Heart right ventricle (tissue), 16 donors: ENCODE results near the gene KIF1B. TPM values are rescaled to one million over a fixed set of nuclear protein-coding genes. Genes with fewer than 3 reads are reported as not detected.

Source experiments
- ATAC-seq, 8 donors: fragments of 200-7000 bp; cut with Tn5 transposase; one replicate each; pipeline ENCODE4 v1.9.1; 2020; ENCODE audit warnings: mild to moderate bottlenecking in 8 of 8, moderate library complexity in 8 of 8, moderate number of reproducible peaks in 1 of 8
- DNase-seq, 2 donors: peaks; one replicate each; pipeline ENCODE4 v3.0.0-alpha.2; 2020
- H3K27ac ChIP-seq, 10 donors: fragments of 200-600 bp; sonication (generic) in 2 of 10; one replicate each; pipeline versions ENCODE4 v1.5.0 to v1.8.0; 2020 to 2022; ENCODE audit warnings: mild to moderate bottlenecking in 3 of 10
- H3K27me3 ChIP-seq, 7 donors: fragments of 200-600 bp; one replicate each; pipeline ENCODE4 v1.8.0; 2021 to 2022; ENCODE audit warnings: mild to moderate bottlenecking in 2 of 7
- H3K36me3 ChIP-seq, 9 donors: fragments of 200-600 bp; sonication (generic) in 1 of 9; one replicate each; pipeline versions ENCODE4 v1.5.0 to v1.8.0; 2020 to 2022; ENCODE audit warnings: mild to moderate bottlenecking in 2 of 9
- H3K4me1 ChIP-seq, 9 donors: fragments of 200-600 bp; sonication (generic) in 1 of 9; one replicate each; pipeline versions ENCODE4 v1.5.0 to v1.8.0; 2020 to 2022; ENCODE audit warnings: mild to moderate bottlenecking in 4 of 9
- H3K4me3 ChIP-seq, 10 donors: fragments of 200-600 bp; sonication (generic) in 2 of 10; one replicate each; pipeline versions ENCODE4 v1.5.0 to v1.8.0; 2020 to 2022; ENCODE audit warnings: mild to moderate bottlenecking in 7 of 10, moderate library complexity in 2 of 10
- H3K9me3 ChIP-seq, 11 donors: fragments of 200-600 bp in 10 of 11; sonication (generic) in 2 of 11; one replicate each; pipeline versions ENCODE4 v1.5.0 to v1.8.0; 2013 to 2022; ENCODE audit warnings: mild to moderate bottlenecking in 2 of 11, control low read depth in 1 of 11, moderate library complexity in 1 of 11
- CTCF ChIP-seq, 9 donors: fragments of 200-600 bp; sonication (generic) in 2 of 9; IDR thresholded peaks; one replicate each; pipeline versions ENCODE4 v1.5.0 to v1.8.0; 2021 to 2022; ENCODE audit warnings: antibody characterized with exemption in 9 of 9, mild to moderate bottlenecking in 5 of 9, moderate library complexity in 1 of 9
- WGBS, 2 donors: extraction: QIAGEN DNeasy Blood & Tissue Kit; methylation state at CpG; one replicate each; pipeline ENCODE4 v1.1.7; 2013; ENCODE audit warnings: inconsistent platforms in 1 of 2; 5-methylcytosine and 5-hydroxymethylcytosine counted together
- intact Hi-C, 10 donors: fragments of 100-400 bp; cut with DNase I; formaldehyde crosslinking; loops; one replicate each; pipeline versions ENCODE4 v1.11.1 to v1.14.2; 2022
- polyA plus RNA-seq, 2 donors: library from polyadenylated mRNA; stranded (reverse); fragments of 200-250 nt; gene quantifications; one replicate each; pipeline ENCODE4 v1.2.3, GENCODE V29; 2013
- total RNA-seq, 10 donors: library from RNA; stranded (reverse); fragmentation: NEBNext Ultra II Directional in 3 of 10; extraction: Animal tissue kit (Norgen Biotek cat#: 25700) in 3 of 10; gene quantifications; one replicate each; pipeline versions ENCODE4 v1.2.1 to v1.2.4, GENCODE V29; 2021 to 2023
- donor health status: Arrhythmogenic right ventricular cardiomyopathy.
- donor health status: ischemic (EF 13 %, LVEDD 7.1; RV severe dilation, severe dysfunction).
- donor health status: healthy with polysubstance abuse.
- donor health status: DM: no; HTN: yes; CAD: no.
- donor health status: DM: no; HTN: no; CAD: no.
- donor health status: ischemic (EF 25% LVEDD 6.9; RV normal size, moderate dysfunction).
- donor health status: ischemic (EF 25% LVEDD 5.7; RV mildly dilated, moderate dysfunction).
- donor health status: healthy.
- donor health status: DM: yes; HTN: yes; CAD: no.
- donor health status: Ischemic cardiomyopathy.
- donor health status: ischemic (EF 35%, LVEDD 5.7; RV mildly dilated, moderate dysfunction).
- donor health status: nonischemic (EF 11% LVEDD 7.7; RV severe dilation, severe dysfunction).
- donor health status: DM: yes; HTN: yes; CAD: no.
- donor health status: PGD.
- donor health status: ischemic (EF 29% LVEDD 5.4; RV normal size, mild dysfunction).
- donor health status: nonischemic (EF 23%, LVEDD 6.1; RV moderate dilation, normal function).

KIF1B gene
- total and polyA plus RNA-seq, 12 donors = 21.6 to 107 (median 87.5) TPM

DNA sequence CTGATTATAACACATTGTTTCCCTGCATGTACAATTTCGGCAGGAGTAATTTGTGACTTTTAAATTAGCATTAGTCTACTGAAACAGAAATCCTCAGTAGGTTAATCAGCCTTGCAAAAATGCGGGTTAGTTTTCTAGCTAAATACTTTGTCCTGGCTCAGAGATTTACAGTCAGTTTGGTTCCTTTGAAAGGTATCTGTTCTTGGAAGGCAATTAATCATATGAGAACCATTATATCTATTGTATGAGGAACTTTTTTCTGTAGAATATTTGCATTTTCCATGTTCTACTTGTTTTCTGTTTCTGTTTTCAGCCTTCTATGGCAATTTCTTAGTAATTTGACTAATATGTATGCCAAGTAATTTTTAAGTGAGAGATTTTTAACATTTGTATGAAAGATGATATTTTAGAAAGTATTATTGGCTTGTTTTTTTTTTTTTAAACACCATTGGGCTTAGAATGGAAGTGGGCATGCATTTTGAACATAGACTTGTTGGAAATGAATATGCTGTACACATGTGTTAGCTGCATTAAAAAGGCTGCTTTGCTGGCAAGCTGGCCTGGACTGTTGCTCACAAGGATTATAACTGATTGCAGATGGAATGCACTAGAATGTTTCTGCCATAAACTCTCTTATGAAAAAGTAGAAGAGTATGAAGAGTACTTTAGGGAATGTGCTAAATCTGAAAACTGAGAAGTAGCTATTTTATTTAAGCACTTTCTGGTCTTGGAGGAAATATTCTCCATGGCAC lies 26.2 kb downstream of the KIF1B start:
- H3K4me1 ChIP-seq = peaks cover 0 to 55% (median 24%) of the 10 kb centered on the region in 9 donors

DNA sequence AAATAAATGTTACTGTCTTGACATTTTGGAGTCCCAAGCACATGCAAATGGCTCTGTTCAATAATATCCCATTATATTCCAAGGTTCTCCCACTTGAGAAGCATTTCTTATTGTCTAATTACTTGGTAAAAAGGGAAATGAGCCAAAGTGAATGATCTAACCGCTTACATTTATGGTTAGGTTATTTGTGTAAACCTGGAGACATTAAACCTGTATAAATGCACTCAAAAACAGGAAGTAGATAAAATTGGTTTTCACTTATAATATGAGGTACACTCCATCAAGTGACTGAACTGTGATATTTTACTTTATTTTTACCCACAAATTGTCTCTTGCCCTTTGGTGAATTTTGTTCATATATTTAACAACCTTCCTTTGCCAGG lies 26.8 kb downstream of the KIF1B start:
- H3K27ac ChIP-seq = no peak overlapping the region
- no peak for TF ChIP-seq CTCF (IDR thresholded peaks at IDR 0.05)
- peaks cover 0 to 58% (median 14%) of the 10 kb centered on the region in 9 donors for H3K36me3 ChIP-seq
- H3K27me3 ChIP-seq = no peaks in the 10 kb centered on the region
- no peak overlapping the region for H3K4me3 ChIP-seq
- no peaks in the 10 kb centered on the region for H3K9me3 ChIP-seq
- intact Hi-C loops = no loop called here
- WGBS, 2 donors = 86 to 87% methylated on average over 1 of the region's 1 CpG
- ATAC-seq (no peak), DNase-seq (no peak)
- H3K4me1 ChIP-seq = peaks cover 0 to 55% (median 29%) of the 10 kb centered on the region in 9 donors

More for the DNA sequence above, 26.2 kb downstream of the KIF1B start:
- ATAC-seq = no peak
- H3K27ac ChIP-seq = no peak overlapping the region
- no peaks in the 10 kb centered on the region for H3K9me3 ChIP-seq
- no peak for TF ChIP-seq CTCF (IDR thresholded peaks at IDR 0.05)
- intact Hi-C loops = no loop called here
- H3K36me3 ChIP-seq = peaks cover 0 to 58% (median 14%) of the 10 kb centered on the region in 9 donors
- no peak for DNase-seq
- WGBS, 2 donors = 80% methylated on average over 2 of the region's 2 CpGs
- no peaks in the 10 kb centered on the region for H3K27me3 ChIP-seq
- no peak overlapping the region for H3K4me3 ChIP-seq

DNA sequence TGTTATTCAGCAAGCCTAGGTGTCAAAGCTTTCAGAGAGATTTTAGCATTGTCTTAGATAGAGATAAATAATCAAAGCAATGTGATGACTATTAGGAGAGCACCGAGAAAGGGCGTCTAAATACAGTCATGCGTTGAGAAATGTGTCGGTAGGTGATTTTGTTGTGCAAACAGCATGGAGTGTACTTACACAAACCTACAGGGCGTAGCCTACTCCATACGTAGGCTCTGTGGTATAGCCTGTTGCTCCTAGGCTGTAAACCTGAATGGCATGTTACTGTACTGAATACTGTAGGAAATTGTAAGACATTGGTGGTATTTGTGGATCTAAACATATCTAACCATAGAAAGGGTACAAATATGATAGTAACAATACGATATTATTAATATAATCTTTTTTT lies 31.8 kb downstream of the KIF1B start:
- H3K9me3 ChIP-seq = no peaks in the 10 kb centered on the region
- no peaks in the 10 kb centered on the region for H3K27me3 ChIP-seq
- peak overlapping the region in 1 of 10 donors; percentile 61 for H3K27ac ChIP-seq
- intact Hi-C loops = no loop called here
- no peak for ATAC-seq
- H3K36me3 ChIP-seq = peaks cover 0 to 9% (median 0%) of the 10 kb centered on the region in 9 donors
- 81 to 89% methylated on average over 7 of the region's 7 CpGs for WGBS, 2 donors
- no peak for DNase-seq
- H3K4me1 ChIP-seq = peaks cover 0 to 60% (median 29%) of the 10 kb centered on the region in 9 donors
- no peak overlapping the region for H3K4me3 ChIP-seq
- TF ChIP-seq CTCF (IDR thresholded peaks at IDR 0.05) = no peak

DNA sequence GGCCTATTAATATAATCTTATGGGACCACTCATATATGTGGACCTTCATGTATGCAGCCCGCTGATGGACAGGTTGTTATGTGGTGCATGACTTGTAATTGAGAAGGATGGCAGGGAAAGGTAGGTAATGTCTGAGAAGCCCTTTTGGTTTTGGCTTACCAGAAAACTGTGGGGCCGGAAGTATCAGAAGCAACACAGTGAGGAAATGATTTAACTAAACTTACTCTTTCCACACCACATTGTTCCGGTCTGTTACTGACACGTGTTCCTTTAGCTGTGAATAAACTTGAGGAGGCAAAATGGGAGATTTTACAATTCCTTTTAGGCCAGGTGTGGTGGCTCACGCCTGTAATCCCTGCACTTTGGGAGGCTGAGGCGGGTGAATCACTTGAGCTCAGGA lies 32.4 kb downstream of the KIF1B start:
- no peak for TF ChIP-seq CTCF (IDR thresholded peaks at IDR 0.05)
- peaks cover 0 to 54% (median 27%) of the 10 kb centered on the region in 9 donors for H3K4me1 ChIP-seq
- no peak overlapping the region for H3K4me3 ChIP-seq
- no peaks in the 10 kb centered on the region for H3K9me3 ChIP-seq
- intact Hi-C loops = no loop called here
- H3K27me3 ChIP-seq = no peaks in the 10 kb centered on the region
- ATAC-seq (peak in 2 of 8 donors; percentile 27 to 39), DNase-seq (no peak)
- whole genome bisulfite sequencing, 2 donors = 82 to 86% methylated on average over 6 of the region's 6 CpGs
- H3K36me3 ChIP-seq = peaks cover 0 to 9% (median 0%) of the 10 kb centered on the region in 9 donors
- H3K27ac ChIP-seq = peak overlapping the region in 1 of 10 donors; percentile 61
